Natural killer cell (primary cell): ENCODE results near the gene CCDC66. TPM values are rescaled to one million over a fixed set of nuclear protein-coding genes. Genes with fewer than 3 reads are reported as not detected.

Experiments
- ATAC-seq, 3 donors: fragments of 150-1000 bp in 2 of 3; fragments of 200-7000 bp in 1 of 3; cut with Tn5 transposase; 1 replicate in 1 of 3; 2 replicates in 2 of 3; pipeline ENCODE4 v1.10.0; 2021; ENCODE audit warnings: mild to moderate bottlenecking in 2 of 3, moderate library complexity in 2 of 3
- DNase-seq, 2 donors: peaks; one replicate each; pipeline versions ENCODE4 v3.0.0 to v3.0.0-alpha.2; 2013 to 2021; ENCODE audit warnings: mixed read lengths in 1 of 2
- H3K27ac ChIP-seq: one replicate; pipeline ENCODE4 v1.5.1; 2013; ENCODE audit warnings: mild to moderate bottlenecking, low read length
- H3K27me3 ChIP-seq: one replicate; pipeline ENCODE4 v1.6.1; 2013; ENCODE audit warnings: low read length; ENCODE audit not compliant: control insufficient read depth, insufficient read depth
- H3K36me3 ChIP-seq: one replicate; pipeline ENCODE4 v1.6.1; 2013; ENCODE audit warnings: low read length; ENCODE audit not compliant: control insufficient read depth, insufficient read depth
- H3K4me1 ChIP-seq: one replicate; pipeline ENCODE4 v1.6.1; 2013; ENCODE audit warnings: low read length; ENCODE audit not compliant: control insufficient read depth, insufficient read depth
- H3K4me3 ChIP-seq: one replicate; pipeline ENCODE4 v1.5.1; 2013; ENCODE audit warnings: low read length
- H3K9me3 ChIP-seq: one replicate; pipeline ENCODE4 v1.6.1; 2013; ENCODE audit warnings: low read length; ENCODE audit not compliant: control insufficient read depth, insufficient read depth
- H3K27ac Mint-ChIP-seq, 2 donors: one replicate each; pipeline ENCODE4 v1.8.0; 2022; ENCODE audit warnings: mild to moderate bottlenecking in 2 of 2, mixed read lengths in 2 of 2, moderate library complexity in 1 of 2
- H3K27me3 Mint-ChIP-seq, 2 donors: one replicate each; pipeline ENCODE4 v1.8.0; 2022; ENCODE audit warnings: low read depth in 2 of 2, mixed read lengths in 2 of 2
- H3K36me3 Mint-ChIP-seq: one replicate; pipeline ENCODE4 v1.8.0; 2022; ENCODE audit warnings: mixed read lengths
- H3K4me1 Mint-ChIP-seq, 2 donors: one replicate each; pipeline ENCODE4 v1.8.0; 2022; ENCODE audit warnings: mixed read lengths in 2 of 2
- H3K4me3 Mint-ChIP-seq: one replicate; pipeline ENCODE4 v1.8.0; 2022; ENCODE audit warnings: mild to moderate bottlenecking, moderate library complexity, mixed read lengths
- H3K9me3 Mint-ChIP-seq, 2 donors: one replicate each; pipeline ENCODE4 v1.8.0; 2022; ENCODE audit warnings: mixed read lengths in 2 of 2
- CTCF ChIP-seq: fragments of 200-600 bp; IDR thresholded peaks from one replicate; pipeline ENCODE4 v1.8.0; 2022; ENCODE audit warnings: antibody characterized with exemption
- WGBS: methylation state at CpG from one replicate; pipeline ENCODE4 v1.1.7; 2013; ENCODE audit warnings: missing lambda C conversion rate; ENCODE audit not compliant: insufficient coverage; 5-methylcytosine and 5-hydroxymethylcytosine counted together
- intact Hi-C: fragments of 100-400 bp; cut with micrococcal nuclease; formaldehyde crosslinking; loops from one replicate; pipeline ENCODE4 v1.14.2; 2022
- total RNA-seq, 4 donors: library from RNA; stranded (reverse); fragments of 120-200 nt in 1 of 4; gene quantifications; one replicate each; pipeline versions ENCODE4 v1.2.3 to v1.2.4, GENCODE V29; 2013 to 2022

The CCDC66 gene
- total RNA-seq, 3 donors from 2014 or later (not counting 1 experiment from before 2014, with no cell fraction given), result 25.5 to 36.0 (median 35.0) TPM

- H3K4me1 ChIP-seq, result no peaks in the 10 kb centered on the region
- no peak overlapping the region for H3K4me3 ChIP-seq
- Mint-ChIP-seq H3K4me1 (peaks cover 24 to 25% of the 10 kb centered on the region in 2 donors), H3K4me3 (no peak overlapping the region), H3K27ac (peak overlapping the region in 1 of 2 donors; percentile 76), H3K9me3 (no peaks in the 10 kb centered on the region), H3K36me3 (peaks cover 30% of the 10 kb centered on the region), H3K27me3 (no peaks in the 10 kb centered on the region)
- intact Hi-C loops, result no loop called here
- H3K9me3 ChIP-seq, result no peaks in the 10 kb centered on the region
- H3K27ac ChIP-seq, result peak overlapping the region; percentile 3
- peaks cover 86% of the 10 kb centered on the region for H3K36me3 ChIP-seq
- WGBS, result 96% methylated on average over 3 of the region's 3 CpGs
- no peak for TF ChIP-seq CTCF
- no peaks in the 10 kb centered on the region for H3K27me3 ChIP-seq
- peak in 1 of 2 donors; percentile 6 for DNase-seq
- ATAC-seq, result no peak
Measured at GRCh38 chr3:56667973-56668579, 111.1 kb downstream of the CCDC66 start.

Other genes with a start within 250 kb of the CCDC66 start
- not detected for gene ERC2, start 88.7 kb upstream of the CCDC66 start, total RNA-seq
- 10 to 100 TPM; 73.5 to 96.4 (median 81.8) TPM for gene TASOR, start 126.1 kb downstream of the CCDC66 start, total RNA-seq
- gene ARHGEF3, start 244.8 kb downstream of the CCDC66 start, total RNA-seq, result 100 to 1,000 TPM; 112 to 211 (median 135) TPM